ENCODE results near the gene SPIRE2. TPM values are rescaled to one million over a fixed set of nuclear protein-coding genes. Genes with fewer than 3 reads are reported as not detected.
"Not testable (repeated sequence)": the region's sequence is repeated elsewhere in the genome, so short reads cannot be mapped to it uniquely, and the experiment has no call there.

Gene SPIRE2
- polyA plus RNA-seq, 3 donors: 10.4 to 19.5 (median 12.2) TPM

DNA sequence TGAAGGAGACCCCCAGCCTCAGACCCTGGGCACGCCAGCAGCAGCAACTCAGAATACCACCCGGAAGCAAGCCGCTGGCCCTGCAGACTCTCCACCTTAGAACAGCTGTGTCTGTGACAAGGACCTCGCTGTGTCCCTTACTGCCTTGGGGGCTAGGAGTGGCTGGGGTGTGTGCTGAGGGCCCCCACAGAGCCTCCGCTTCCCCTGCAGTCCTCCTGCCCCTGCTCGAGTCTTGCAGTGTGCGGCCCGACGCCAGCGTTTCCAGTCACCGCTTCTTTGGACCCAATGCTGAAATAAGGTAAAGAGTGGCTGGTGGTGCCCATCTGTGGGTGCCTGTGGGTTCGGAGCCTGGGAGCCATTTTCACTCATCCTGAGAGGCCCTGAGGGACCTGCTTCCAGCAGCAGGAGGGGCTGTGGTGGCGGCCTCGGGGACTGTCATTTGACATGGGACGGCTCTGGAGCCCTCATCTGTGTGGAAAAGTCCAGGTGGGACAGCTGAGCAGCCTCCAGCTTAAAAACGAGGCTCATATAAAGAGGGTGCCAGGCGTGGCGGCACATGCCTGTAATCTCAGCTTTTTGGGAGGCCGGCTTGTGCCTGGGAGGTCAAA lies 75.7 kb downstream of the SPIRE2 start:
- no peak for DNase-seq (ENCODE audit: extremely low read depth in 1 of 11, low read depth in 9 of 11, low spot score in 4 of 11)

DNA sequence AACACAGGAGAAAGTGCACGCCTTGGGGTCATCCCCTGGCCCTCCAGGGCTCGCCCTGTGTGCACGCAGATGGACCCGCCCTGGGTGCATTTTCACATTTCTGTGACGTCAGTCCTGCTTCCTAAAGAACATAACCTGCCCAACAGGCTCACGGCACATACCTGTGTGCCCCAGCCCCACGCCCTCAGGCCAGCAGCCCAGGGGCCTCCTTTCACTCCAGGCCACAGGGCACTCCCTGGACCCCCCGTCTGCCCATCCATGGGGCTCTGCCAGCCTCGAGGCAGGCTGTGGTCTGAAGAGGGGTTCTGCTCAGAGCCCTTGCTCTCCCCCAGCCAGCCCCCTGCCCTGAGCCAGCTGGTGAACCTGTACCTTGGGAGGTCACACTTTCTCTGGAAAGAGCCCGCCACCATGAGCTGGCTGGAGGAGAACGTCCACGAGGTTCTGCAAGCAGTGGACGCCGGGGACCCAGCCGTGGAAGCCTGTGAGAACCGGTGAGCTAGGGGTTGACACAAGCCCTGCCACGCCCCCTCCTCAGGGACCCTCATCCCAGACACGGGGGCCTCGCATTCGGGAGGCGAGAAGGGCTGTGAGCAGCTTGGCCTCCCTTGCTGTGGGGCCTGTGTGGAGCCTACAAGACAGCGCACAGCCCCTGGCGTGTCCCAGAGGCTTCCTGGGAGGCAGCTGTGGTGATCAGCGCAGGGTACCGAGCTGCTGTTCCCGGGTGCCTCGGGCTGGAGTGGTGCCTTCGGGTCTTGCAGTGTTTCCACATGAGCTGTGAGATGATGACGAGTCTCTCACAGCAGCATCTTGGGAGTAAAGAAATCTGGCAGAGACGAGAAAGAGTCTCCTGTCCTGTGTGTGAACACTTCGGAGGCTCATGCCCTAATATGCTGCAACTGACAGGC lies 76.6 kb downstream of the SPIRE2 start:
- no peak for DNase-seq (ENCODE audit: extremely low read depth in 1 of 11, low read depth in 9 of 11, low spot score in 4 of 11)

DNA sequence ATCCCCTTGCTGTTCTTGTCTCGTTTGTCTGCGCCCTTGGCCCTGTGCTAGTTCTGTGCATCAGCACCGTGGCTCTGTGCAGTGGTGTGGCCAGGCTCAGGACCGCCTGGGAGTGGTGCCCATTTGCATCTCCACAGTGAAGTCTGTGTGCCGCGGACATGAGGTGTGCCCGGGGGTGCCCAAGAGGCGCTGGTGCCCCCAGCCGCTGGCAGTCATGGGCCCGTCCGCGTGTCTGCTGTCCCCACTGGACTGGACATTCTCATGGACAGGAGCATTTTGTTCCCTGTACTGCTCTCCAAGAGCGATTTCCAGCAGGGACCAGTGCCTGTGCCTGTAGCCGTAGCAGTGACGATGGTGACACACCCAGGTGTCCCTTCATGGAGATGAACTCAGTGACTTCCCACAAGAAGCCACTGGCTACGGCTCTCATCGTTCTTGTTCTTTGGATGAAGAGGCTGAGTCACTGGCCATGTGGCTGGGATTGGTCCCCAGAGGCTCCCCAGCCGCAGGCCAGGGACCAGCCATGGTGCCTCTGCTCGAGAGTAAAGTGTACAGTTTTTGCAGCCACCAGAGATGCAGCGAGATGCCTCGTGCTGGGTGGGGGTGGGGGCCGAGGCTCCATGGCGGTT lies 77.3 kb downstream of the SPIRE2 start:
- no peak for DNase-seq (ENCODE audit: extremely low read depth in 1 of 11, low read depth in 9 of 11, low spot score in 4 of 11)

DNA sequence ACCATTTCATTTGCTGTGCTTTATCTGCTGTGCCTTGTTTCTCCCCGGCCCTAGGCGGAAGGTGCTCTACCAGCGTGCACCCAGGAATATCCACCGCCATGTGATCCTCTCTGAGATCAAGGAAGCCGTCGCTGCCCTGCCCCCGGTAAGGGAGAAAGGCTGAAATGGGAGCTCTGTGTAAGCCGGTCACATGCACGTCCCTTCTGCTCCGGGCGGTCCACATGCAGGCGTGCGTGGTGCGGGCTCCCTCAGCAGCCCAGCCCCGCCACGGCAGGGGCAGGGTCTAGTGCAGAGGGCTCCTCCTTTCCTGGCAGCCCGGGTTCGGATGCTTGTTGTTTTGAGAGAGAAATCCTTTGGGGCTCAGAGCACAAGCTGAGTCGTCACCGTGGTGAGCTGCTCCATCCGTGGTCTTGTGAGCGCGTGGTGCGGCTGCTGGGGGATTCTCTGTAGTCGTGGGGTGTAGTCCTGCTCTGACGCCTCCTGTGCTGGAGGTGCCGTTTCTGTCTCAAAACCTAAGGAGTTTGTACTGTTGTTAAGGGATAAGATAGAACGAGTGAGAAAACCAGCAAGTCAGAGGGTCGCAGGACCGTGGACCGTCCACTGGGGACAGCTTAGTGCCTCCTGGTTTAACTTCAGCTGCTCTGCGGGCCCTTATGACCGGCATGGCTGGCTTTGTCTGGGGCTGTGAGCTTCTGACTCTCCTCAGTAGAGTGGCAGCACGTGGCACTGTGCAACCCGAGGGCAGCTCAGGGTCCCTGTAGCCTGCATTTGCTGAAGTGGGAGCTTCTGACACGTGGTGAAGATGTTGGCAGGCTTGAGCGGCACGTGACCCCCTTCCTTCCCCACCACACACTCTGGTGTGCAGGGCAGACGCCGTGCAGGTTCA lies 78.1 kb downstream of the SPIRE2 start:
- DNase-seq (ENCODE audit: extremely low read depth in 1 of 11, low read depth in 9 of 11, low spot score in 4 of 11): no peak

DNA sequence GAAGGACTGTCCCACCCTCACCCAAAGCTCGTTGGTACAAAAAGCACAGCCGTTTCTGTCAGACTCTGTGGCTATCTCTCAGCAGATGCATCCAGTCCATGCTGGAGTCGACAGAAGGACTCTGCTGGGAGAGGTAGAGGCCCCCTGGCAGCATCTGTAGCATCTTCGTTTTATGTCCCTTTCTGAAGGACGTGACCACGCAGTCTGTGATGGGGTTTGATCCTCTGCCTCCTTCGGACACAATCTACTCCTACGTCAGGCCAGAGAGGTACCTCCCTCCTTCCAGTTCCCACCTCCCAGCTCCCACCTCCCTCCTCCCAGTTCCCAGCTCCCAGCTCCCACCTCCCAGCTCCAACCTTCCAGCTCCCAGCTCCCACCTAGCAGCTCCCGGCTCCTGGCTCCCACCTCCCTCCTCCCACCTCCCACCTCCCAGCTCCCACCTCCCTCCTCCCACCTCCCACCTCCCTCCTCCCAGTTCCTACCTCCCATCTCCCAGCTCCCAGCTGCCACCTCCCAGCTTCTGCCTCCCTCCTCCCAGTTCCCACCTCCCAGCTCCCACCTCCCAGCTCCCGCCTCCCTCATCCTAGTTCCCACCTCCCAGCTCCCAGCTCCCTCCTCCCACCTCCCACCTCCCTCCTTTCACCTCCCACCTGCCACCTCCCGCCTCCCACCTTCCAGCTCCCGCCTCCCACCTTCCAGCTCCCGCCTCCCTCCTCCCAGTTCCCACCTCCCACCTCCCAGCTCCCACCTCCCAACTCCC lies 79.0 kb downstream of the SPIRE2 start:
- DNase-seq (ENCODE audit: extremely low read depth in 1 of 11, low read depth in 9 of 11, low spot score in 4 of 11): no peak

DNA sequence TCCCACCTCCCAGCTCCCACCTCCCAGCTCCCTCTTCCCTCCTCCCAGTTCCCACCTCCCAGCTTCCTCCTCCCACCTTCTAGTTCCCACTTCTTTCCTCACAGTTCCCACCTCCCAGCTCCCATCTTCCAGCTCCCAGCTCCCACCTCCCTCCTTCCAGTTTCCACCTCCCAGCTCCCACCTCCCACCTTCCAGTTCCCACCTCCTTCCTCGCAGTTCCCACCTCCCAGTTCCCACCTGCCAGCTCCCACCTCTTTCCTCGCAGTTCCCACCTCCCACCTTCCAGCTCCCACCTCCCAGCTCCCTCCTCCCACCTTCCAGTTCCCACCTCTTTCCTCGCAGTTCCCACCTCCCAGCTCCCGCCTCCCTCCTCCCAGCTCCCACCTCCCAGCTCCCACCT lies 80.0 kb downstream of the SPIRE2 start:
- DNase-seq (ENCODE audit: extremely low read depth in 1 of 11, low read depth in 9 of 11, low spot score in 4 of 11): no peak

DNA sequence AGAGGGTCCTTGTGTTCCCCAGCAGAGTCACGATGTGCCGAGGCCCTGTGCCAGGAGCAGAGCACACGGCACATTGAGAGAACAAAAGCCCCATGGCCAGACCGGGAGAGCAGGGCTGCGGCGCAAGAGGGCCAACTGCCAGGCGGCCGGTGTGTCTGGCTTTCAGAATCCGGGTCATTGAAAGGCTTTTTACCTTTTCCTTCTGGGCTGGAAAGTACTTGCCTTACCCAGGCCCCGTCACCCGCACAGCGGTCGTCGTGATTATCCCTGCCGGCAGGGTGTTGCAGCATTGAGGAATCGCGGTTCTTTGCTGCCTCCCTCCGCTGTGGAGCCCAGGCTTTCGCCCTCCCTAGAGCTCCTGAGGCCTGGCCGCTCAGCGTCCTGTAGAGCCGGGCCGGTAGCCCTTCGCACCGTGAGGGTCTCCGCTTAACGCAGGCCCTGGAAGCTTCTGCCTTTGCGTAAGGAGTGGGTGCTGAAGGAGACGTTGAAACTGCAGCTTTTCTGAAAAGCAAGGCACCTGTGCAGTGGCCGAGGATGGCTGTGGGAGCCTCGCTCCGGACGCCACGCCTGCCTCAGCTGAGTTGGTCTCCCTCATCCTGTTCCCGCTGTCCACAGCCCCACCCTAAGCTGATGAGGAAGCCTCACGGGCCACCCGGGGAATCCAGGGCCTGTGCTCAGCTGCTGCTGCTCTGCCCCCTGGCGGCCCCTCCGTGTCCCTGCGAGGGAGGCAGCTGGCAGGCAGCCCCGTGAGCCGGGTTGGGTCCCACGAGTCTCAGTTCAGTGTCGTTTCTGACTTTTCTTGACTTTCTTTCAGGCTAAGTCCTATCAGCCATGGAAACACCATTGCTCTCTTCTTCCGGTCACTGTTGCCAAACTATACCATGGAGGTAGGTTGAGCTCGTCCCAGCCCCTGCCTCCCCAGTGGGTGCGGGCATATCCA lies 81.8 kb downstream of the SPIRE2 start:
- DNase-seq (ENCODE audit: extremely low read depth in 1 of 11, low read depth in 9 of 11, low spot score in 4 of 11): no peak

DNA sequence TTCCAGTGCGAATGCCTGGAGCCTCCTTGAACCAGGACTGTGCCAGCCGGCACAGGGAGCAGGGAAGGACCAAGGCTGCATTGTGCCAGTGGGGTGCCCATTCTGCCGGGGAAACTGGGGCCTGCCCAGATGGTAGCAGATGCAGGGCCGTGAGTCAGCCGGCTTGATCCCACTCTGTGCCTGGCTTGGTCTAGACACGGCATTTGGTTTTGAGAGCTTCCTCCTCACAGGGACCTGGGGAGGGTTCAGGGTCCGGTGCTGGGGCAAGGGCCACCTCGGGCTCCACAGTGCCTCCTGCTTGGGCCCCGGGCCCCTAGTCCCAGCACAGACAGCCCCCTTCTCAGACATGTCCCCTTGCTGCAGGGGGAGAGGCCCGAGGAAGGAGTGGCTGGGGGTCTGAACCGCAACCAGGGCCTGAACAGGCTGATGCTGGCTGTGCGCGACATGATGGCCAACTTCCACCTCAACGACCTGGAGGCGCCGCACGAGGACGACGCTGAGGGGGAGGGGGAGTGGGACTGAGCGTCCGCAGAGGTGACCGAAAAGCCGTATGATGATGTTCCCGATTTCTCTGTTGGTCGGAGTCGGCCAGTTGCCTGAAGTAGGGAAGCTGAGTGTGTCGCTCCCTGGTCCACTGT lies 82.6 kb downstream of the SPIRE2 start:
- DNase-seq (ENCODE audit: extremely low read depth in 1 of 11, low read depth in 9 of 11, low spot score in 4 of 11): no peak

DNA sequence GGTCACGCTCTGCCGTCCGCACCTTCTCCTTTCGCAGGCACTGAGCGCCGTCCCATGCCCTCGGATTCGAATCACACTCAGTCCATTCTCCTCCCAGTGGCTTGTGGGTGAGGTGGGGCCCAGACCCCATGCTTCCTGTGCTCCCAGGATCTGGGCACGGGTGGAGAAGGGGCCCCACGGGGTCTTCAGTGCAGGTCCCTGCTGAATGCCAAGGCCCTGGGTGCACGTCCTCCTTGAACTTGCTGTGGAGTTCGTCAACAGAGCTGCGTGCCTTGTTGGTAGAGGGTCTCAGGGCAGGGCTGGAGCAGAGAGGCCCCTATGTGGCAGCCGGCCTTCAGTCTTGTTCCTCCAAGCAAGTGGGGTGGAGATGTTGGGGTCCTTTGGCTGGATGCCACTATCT lies 83.1 kb downstream of the SPIRE2 start:
- DNase-seq (ENCODE audit: extremely low read depth in 1 of 11, low read depth in 9 of 11, low spot score in 4 of 11): no peak

DNA sequence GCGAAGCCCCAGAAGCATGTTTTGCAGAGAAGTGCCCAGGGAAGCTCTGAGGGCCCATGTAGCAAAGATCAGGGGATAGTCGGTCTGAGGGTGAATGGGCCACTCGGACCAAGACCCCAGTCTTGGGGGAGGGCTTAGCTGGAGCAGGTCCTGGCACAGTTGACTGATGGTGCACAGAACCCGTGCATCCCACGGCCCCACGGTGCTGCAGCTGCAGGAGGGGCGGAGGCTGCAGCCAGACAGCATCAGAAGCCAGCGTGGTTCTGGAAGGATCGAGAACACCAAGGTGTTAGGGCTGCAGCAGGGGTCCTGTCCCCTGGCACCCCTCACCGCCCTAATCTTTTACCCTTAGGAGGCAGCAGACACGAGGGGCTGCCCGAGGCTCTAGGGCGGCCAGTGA lies 83.9 kb downstream of the SPIRE2 start:
- DNase-seq (ENCODE audit: extremely low read depth in 1 of 11, low read depth in 9 of 11, low spot score in 4 of 11): no peak

DNA sequence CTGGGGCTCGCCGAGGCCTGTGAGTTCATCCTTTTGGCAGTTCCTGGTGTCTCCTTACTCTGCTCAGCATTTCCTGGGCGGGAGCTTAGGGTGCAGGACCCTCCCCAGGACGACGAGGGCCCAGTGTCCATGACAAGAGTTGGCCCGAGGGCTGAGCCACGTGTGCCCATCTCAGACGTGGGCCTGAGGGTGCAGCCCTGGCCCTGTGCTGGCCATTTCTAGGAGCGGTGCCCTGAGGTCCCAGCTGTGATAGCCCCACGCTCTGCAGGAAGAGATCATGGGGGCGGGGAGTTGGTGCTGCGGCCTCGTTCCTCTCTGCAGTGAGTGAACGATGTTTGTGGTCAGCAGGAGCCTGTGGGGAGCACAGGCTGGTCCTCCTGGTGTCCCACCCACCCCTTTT lies 84.4 kb downstream of the SPIRE2 start:
- DNase-seq (ENCODE audit: extremely low read depth in 1 of 11, low read depth in 9 of 11, low spot score in 4 of 11): no peak

DNA sequence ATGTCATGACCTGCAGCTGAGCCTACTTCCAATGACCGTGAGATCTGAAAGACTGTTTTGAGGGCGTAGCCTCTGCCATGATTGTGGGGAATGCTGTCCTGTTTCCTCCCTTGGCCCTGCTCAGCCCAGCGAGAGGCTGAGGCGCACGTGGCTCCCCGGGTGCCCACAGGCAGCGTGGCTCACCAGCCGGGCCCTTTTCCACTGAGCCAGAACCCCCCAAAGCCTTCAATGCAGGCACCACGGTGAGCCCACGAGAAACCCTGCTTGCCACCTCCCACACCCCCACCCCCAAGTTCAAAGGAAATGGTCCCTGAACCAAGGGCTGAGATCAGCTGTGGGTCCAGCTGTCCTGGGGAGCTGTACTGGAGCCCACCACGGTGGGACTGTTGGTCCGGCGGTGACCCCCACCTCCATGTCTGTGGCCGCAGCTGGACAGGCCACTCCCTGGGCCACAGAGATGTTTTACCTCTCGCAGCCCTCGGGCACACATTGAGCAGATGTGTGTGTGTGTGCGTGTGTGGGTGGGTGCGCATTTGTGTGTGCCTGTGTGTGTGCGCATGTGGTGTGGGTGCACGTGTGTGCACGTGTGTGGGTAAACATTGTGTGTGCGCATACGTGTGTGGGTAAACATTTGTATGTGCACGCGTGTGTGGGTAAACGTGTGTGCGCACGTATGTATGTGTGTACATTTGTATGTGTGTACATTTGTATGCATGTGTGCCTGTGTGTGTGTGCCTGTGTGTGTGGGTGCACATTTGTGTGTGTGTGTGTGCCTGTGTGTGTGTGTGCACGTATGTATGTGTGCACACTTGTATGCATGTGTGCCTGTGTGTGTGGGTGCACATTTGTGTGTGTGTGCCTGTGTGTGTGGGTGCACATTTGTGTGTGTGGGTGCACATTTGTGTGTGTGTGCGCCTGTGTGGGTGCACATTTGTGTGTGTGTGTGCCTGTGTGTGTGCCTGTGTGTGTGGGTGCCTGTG lies 85.4 kb downstream of the SPIRE2 start:
- DNase-seq (ENCODE audit: extremely low read depth in 1 of 11, low read depth in 9 of 11, low spot score in 4 of 11): no peak

DNA sequence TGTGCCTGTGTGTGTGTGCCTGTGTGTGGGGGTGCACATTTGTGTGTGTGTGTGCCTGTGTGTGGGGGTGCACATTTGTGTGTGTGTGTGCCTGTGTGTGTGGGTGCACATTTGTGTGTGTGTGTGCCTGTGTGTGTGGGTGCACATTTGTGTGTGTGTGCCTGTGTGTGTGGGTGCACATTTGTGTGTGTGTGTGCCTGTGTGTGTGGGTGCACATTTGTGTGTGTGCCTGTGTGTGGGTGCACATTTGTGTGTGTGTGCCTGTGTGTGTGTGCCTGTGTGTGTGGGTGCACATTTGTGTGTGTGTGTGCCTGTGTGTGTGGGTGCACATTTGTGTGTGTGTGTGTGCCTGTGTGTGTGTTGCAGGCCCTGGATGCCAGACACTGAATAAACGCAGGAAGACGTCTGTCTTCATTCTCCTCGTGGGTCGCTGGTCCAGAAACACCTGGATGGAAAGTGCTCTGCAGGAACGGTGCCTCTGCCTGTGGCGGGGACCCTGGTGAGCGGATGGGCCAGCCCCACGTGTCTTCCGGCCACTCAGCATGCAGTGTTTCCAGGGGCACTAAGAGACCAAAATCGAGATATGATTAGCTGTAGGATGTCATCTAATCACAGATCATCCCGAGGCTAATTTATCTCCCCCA lies 86.5 kb downstream of the SPIRE2 start:
- DNase-seq (ENCODE audit: extremely low read depth in 1 of 11, low read depth in 9 of 11, low spot score in 4 of 11): not testable (repeated sequence)

DNA sequence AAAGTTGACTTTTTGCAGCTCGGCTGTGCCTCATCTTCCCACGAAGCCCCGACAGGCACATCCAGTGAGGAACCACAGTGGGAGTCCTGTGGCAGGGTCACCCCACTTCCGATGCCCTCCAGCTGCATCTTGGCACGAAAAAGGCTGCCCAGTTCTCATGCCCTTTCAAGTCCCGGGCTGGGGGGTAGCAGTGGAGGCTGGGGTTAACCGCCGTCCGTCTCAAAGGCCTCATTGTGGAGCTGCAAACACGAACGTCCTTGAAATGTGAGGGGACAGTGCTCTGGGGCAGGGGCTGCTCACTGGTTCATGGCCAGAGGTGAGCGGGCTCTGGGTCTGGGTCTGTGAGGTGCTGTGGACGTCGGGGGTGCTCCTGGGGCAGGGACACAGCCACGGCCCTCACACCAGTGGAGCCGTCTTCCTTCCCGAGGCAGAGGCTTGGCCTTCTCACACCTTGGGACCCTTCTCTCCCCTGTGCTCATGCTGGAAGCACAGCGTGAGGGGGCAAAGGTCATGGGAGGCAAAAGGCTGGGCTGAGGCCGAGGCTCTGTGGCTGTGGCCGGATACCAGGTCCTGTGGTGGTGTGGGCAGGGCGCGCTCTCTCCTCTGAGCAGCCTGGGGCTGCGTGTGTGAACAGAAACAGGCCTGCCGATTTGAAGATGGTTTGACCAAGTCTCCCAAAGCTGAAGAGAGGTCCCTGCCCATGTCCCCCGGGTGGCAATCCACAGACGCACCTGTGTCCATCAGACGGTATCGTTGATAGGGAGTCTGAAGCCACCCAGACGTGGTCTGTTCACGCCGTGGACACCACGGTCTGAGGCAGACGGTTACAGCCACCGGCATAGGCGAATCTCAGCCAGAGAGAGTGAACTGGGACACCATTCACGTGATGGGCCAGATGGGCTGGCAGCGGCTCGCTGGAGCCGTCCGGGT lies 87.3 kb downstream of the SPIRE2 start:
- no peak for DNase-seq (ENCODE audit: extremely low read depth in 1 of 11, low read depth in 9 of 11, low spot score in 4 of 11)
